Ectodermal cell (in vitro differentiated cells): Measurements from ENCODE around the gene EEPD1.

Source experiments
- H3K27ac ChIP-seq: 2 replicates; pipeline ENCODE4 v1.7.0; 2013; ENCODE audit warnings: mild to moderate bottlenecking, low read depth, low read length; ENCODE audit not compliant: insufficient read depth, poor library complexity, severe bottlenecking
- H3K27me3 ChIP-seq: 2 replicates; pipeline ENCODE4 v1.7.0; 2013; ENCODE audit warnings: mild to moderate bottlenecking, low read length; ENCODE audit not compliant: insufficient read depth, control insufficient read depth, poor library complexity, severe bottlenecking
- H3K36me3 ChIP-seq: one replicate; pipeline ENCODE4 v1.7.0; 2013; ENCODE audit warnings: low read length; ENCODE audit not compliant: control insufficient read depth, insufficient read depth
- H3K4me1 ChIP-seq: one replicate; pipeline ENCODE4 v1.7.0; 2013; ENCODE audit warnings: low read length; ENCODE audit not compliant: control insufficient read depth, insufficient read depth
- H3K4me3 ChIP-seq: 2 replicates; pipeline ENCODE4 v1.7.0; 2013; ENCODE audit warnings: low read depth, low read length, control low read depth; ENCODE audit not compliant: insufficient read depth
- H3K9me3 ChIP-seq: 2 replicates; pipeline ENCODE4 v1.7.0; 2013; ENCODE audit warnings: mild to moderate bottlenecking, low read length, moderate library complexity; ENCODE audit not compliant: control insufficient read depth
- WGBS, 2 experiments: methylation state at CpG; one replicate each; pipeline ENCODE4 v1.1.7; 2013; ENCODE audit warnings: missing lambda C conversion rate in 2 of 2; 5-methylcytosine and 5-hydroxymethylcytosine counted together

The EEPD1 gene

DNA sequence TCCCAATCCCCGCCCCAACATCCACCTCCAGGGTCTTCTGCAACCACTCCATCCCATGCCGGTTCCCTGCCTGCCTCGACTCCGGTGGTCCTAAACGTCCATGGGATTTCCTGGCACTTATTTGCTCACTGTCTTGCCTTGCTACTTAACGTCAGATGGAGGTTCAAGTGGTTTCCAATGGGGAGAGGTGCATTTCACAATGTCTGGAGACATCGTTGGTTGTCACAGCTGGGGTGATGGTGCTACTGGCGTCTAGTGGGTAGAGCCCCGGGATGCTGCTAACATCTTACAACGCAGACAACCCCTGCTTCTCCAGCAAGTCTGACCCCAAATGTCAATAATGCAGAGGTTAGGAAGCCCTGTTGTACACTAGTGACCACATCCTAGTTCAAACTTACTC lies 153.7 kb downstream of the EEPD1 start:
- Histone ChIP-seq H3K4me3 (no peak overlapping the region), H3K36me3 (no peaks in the 10 kb centered on the region), H3K27me3 (peaks cover 13% of the 10 kb centered on the region), H3K4me1 (peaks cover 21% of the 10 kb centered on the region), H3K27ac (no peak overlapping the region), H3K9me3 (no peaks in the 10 kb centered on the region)
- 94 to 96% methylated on average over 10 of the region's 10 CpGs for WGBS, 2 experiments

DNA sequence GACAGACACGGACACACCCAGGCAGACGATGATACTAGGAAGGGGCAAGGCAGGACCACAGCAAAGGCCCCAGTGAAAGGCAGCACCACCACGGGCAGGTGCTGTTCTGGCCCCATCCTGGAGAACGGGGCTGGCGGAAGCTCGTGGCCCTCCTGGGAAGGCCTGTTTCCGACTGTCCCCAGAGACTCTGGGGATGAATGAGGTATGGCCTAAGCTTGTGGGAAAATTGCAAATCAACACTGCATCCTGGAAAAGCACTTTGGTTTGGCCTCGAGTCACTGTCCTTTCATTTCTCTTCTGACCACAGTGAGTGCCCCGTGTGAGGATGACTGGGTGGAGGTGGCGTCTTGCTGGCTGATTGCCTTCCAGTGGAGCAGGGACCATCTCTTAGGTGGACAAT lies 155.0 kb downstream of the EEPD1 start:
- H3K27me3 ChIP-seq: peaks cover 2% of the 10 kb centered on the region
- H3K4me3 ChIP-seq: no peak overlapping the region
- peaks cover 11% of the 10 kb centered on the region for H3K4me1 ChIP-seq
- H3K9me3 ChIP-seq: no peaks in the 10 kb centered on the region
- no peaks in the 10 kb centered on the region for H3K36me3 ChIP-seq
- no peak overlapping the region for H3K27ac ChIP-seq
- 91 to 93% methylated on average over 10 of the region's 10 CpGs for WGBS, 2 experiments

- H3K27ac ChIP-seq: no peak overlapping the region
- no peaks in the 10 kb centered on the region for H3K27me3 ChIP-seq
- no peaks in the 10 kb centered on the region for H3K9me3 ChIP-seq
- H3K4me3 ChIP-seq: no peak overlapping the region
- WGBS, 2 experiments: 89 to 90% methylated on average over 9 of the region's 9 CpGs
- no peaks in the 10 kb centered on the region for H3K36me3 ChIP-seq
- H3K4me1 ChIP-seq: no peaks in the 10 kb centered on the region
These were observed 156.2 kb downstream of the EEPD1 start for GRCh38 chr7:36309301-36309700.

GRCh38 chr7:36309716-36310115 lies 156.7 kb downstream of the EEPD1 start:
- Histone ChIP-seq H3K4me1 (no peaks in the 10 kb centered on the region), H3K27me3 (no peaks in the 10 kb centered on the region), H3K4me3 (no peak overlapping the region), H3K27ac (no peak overlapping the region), H3K9me3 (no peaks in the 10 kb centered on the region), H3K36me3 (no peaks in the 10 kb centered on the region)
- 74 to 80% methylated on average over 8 of the region's 8 CpGs for WGBS, 2 experiments

DNA sequence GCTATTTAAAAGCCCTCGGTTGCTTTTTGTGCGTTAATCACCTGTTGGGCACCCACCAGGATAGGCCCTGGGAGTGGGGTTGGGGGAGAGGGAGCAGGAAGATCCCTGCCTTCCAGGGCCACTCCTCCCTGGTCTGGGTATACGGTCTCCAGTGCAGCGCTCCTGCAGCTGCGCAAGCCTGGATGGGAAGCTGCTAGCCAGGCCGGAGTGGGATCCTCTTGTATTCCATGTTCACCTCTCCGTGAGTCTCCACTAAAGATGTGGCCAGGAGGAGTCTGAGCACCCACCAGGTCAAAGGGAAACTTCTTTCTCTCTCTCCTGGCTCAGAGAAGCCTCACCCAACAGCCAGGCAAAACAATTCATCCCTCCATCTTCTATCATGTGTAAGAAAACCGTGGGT lies 157.8 kb downstream of the EEPD1 start:
- Histone ChIP-seq H3K4me3 (no peak overlapping the region), H3K9me3 (no peaks in the 10 kb centered on the region), H3K27me3 (no peaks in the 10 kb centered on the region), H3K27ac (no peak overlapping the region), H3K36me3 (no peaks in the 10 kb centered on the region), H3K4me1 (no peaks in the 10 kb centered on the region)
- WGBS, 2 experiments: 73 to 78% methylated on average over 8 of the region's 8 CpGs

GRCh38 chr7:36311539-36311938 lies 158.5 kb downstream of the EEPD1 start:
- Histone ChIP-seq H3K4me1 (no peaks in the 10 kb centered on the region), H3K4me3 (no peak overlapping the region), H3K27me3 (no peaks in the 10 kb centered on the region), H3K27ac (no peak overlapping the region), H3K9me3 (no peaks in the 10 kb centered on the region), H3K36me3 (no peaks in the 10 kb centered on the region)
- 85 to 86% methylated on average over 7 of the region's 7 CpGs for WGBS, 2 experiments

DNA sequence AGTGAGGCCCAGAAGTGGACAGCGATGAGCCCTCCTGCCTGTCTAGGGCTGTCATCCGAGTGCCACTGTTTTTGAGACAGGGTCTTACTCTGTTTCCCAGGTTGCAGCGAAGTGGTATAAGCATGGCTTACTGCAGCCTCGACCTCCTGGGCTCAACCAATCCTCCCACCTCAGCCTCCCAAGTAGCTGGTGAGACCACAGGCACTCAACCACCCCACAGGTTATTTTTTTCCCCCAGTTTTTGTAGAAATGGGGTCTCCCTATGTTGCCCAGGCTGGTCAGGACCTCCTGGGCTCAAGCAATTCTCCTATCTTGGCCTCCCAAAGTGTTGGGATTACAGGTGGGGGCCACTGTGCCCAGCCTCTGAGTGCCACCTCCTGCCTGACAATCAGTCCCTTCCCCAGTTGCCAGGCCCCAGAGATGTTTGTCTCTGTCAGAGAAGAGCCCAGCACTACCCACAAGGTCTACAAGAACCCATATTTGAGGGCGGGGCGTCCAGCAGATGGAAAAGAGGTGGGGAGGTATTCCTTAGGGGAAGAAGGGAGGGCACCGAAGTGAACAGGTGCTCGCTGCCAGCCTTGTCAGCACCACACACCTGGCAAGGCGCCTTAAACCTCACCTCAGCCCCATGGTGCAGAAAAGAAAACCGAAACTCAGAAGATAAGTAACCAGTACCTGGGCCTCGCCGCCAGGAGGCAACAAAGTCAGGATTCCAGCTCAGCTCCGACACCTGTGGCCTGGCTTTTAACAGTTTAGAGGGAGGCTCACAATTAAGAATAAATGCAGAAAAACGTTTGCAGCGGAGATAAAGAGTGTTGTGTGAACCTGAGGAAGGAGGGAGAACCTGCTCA lies 159.2 kb downstream of the EEPD1 start:
- Histone ChIP-seq H3K27ac (no peak overlapping the region), H3K4me3 (no peak overlapping the region), H3K36me3 (no peaks in the 10 kb centered on the region), H3K27me3 (no peaks in the 10 kb centered on the region), H3K4me1 (no peaks in the 10 kb centered on the region), H3K9me3 (no peaks in the 10 kb centered on the region)
- WGBS, 2 experiments: 75 to 82% methylated on average over 15 of the region's 15 CpGs

DNA sequence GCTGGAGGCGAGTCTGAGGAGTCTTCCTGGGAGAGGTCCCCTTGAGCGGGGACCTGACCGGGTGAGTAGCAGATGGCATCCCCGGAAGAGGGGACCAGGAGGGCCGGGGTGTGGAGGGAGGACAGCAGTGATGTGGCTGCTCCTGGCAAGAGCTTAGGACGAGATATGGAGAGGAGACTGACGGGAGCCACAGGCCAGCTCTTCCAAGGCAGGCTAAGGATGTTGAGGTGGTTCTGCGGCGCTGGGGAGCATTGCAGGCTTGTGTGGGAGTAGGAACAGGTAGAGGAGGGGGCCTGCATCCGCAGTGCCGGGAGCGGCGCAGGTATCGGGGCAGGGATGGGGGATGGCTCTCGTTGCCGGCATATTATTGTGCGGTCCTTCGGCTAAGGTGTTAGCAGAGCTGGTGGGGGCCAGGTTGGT lies 159.9 kb downstream of the EEPD1 start:
- H3K27ac ChIP-seq: no peak overlapping the region
- 94 to 95% methylated on average over 18 of the region's 18 CpGs for whole genome bisulfite sequencing, 2 experiments
- H3K4me3 ChIP-seq: no peak overlapping the region
- H3K9me3 ChIP-seq: no peaks in the 10 kb centered on the region
- H3K36me3 ChIP-seq: no peaks in the 10 kb centered on the region
- no peaks in the 10 kb centered on the region for H3K4me1 ChIP-seq
- no peaks in the 10 kb centered on the region for H3K27me3 ChIP-seq

DNA sequence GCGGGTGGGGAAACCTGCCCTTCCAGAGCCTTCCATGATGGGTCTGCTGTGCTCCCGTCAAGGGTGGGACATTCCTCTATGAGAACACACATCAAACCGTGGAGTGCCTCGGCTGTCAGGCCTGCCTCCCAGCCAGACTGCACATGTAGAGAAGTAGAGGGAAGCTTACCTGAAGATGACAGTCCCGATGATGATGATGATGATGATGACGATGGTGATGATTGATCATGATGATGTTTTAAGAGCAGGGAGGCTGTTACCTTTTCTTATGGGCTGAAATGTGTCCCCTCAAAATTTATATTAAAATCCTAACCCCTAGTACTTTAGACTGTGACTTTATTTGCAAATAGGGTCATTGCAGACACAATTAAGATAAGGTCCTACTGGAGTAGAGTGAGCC lies 160.6 kb downstream of the EEPD1 start:
- Histone ChIP-seq H3K9me3 (no peaks in the 10 kb centered on the region), H3K36me3 (no peaks in the 10 kb centered on the region), H3K4me3 (no peak overlapping the region), H3K27ac (no peak overlapping the region), H3K27me3 (no peaks in the 10 kb centered on the region), H3K4me1 (no peaks in the 10 kb centered on the region)
- 96 to 97% methylated on average over 6 of the region's 6 CpGs for WGBS, 2 experiments

DNA sequence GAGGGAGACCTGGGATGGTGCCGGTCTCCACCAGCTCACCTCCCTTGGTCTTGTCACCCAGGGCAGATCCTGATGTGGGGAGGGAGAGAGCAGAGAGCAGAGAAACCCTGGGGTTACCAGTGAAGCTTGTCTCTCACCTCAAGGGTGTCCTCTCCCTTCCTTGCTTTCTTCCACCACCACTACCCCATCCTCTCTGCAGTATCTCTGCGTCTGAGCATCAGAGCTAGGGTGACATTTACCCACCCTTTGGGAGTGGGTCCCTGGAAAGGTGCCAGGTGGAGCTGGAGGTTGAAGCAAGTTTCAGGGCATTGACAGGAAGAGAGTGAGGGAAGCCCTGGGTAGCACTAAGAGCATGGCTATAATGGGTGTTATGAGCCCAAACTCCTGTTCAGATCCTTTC lies 161.4 kb downstream of the EEPD1 start:
- WGBS, 2 experiments: 95 to 96% methylated on average over 2 of the region's 2 CpGs
- no peaks in the 10 kb centered on the region for H3K36me3 ChIP-seq
- H3K4me1 ChIP-seq: no peaks in the 10 kb centered on the region
- no peaks in the 10 kb centered on the region for H3K9me3 ChIP-seq
- H3K4me3 ChIP-seq: no peak overlapping the region
- H3K27me3 ChIP-seq: no peaks in the 10 kb centered on the region
- H3K27ac ChIP-seq: no peak overlapping the region
